Transverse colon (tissue), 4 donors: ENCODE data around the gene PBX1. TPM values are rescaled to one million over a fixed set of nuclear protein-coding genes. Genes with fewer than 3 reads are reported as not detected.

Source experiments
- DNase-seq: peaks from one replicate; pipeline ENCODE4 v3.0.0-alpha.2; 2019
- H3K27ac ChIP-seq, 4 donors: fragments of 200-600 bp; sonication (generic); 2 replicates each; pipeline ENCODE4 v1.5.1; 2016 to 2018; ENCODE audit warnings: inconsistent platforms in 4 of 4
- H3K27me3 ChIP-seq: fragments of 200-600 bp; sonication (generic); 2 replicates; pipeline ENCODE4 v1.5.1; 2017; ENCODE audit warnings: inconsistent platforms
- H3K36me3 ChIP-seq, 4 donors: fragments of 200-600 bp; sonication (generic); 2 replicates each; pipeline ENCODE4 v1.5.1; 2017 to 2019; ENCODE audit warnings: inconsistent platforms in 4 of 4
- H3K4me1 ChIP-seq, 4 donors: fragments of 200-600 bp; sonication (generic); 2 replicates each; pipeline ENCODE4 v1.5.1; 2017 to 2020; ENCODE audit warnings: inconsistent platforms in 4 of 4
- H3K4me3 ChIP-seq, 4 donors: fragments of 200-600 bp; sonication (generic); 1 replicate in 1 of 4; 2 replicates in 3 of 4; pipeline versions ENCODE4 v1.5.1 to v1.6.1; 2017 to 2019; ENCODE audit warnings: inconsistent platforms in 4 of 4
- H3K9me3 ChIP-seq, 2 donors: fragments of 200-600 bp; sonication (generic); 2 replicates each; pipeline ENCODE4 v1.5.1; 2017 to 2019; ENCODE audit warnings: inconsistent platforms in 2 of 2
- EP300 ChIP-seq: sonication (generic); formaldehyde crosslinking; IDR thresholded peaks from one replicate; pipeline ENCODE4 v1.6.1; 2017; ENCODE audit warnings: antibody characterized with exemption, low read depth
- POLR2A ChIP-seq: fragments of 450-650 bp; IDR thresholded peaks from one replicate; pipeline ENCODE4 v1.6.1; 2016; ENCODE audit warnings: antibody characterized with exemption, mild to moderate bottlenecking, moderate library complexity
- POLR2AphosphoS5 ChIP-seq, 3 donors: sonication (generic); formaldehyde crosslinking; IDR thresholded peaks; one replicate each; pipeline ENCODE4 v1.6.1; 2016; ENCODE audit warnings: antibody characterized with exemption in 3 of 3
- WGBS, 2 donors: methylation state at CpG; one replicate each; pipeline ENCODE4 v1.1.5; 2018; ENCODE audit warnings: low coverage in 1 of 2; 5-methylcytosine and 5-hydroxymethylcytosine counted together
- in situ Hi-C, 4 donors: fragments of 200-750 bp; cut with MboI; loops; one replicate each; pipeline versions ENCODE4 v1.15.0 to v1.15.1; 2017; ENCODE audit warnings: low sequenced_read_pairs in 3 of 4, low pct_ligation_motif_present in 1 of 4, low pct_unique_long_range_greater_than_20kb in 1 of 4
- intact Hi-C: fragments of 100-400 bp; cut with DNase I; formaldehyde crosslinking; loops from one replicate; pipeline ENCODE4 v1.15.1; 2023; ENCODE audit warnings: low total_unique reads
- total RNA-seq, 4 donors: library from RNA; depleted of rRNA; stranded (reverse); fragments of >200 nt; gene quantifications; one replicate each; pipeline ENCODE4 v1.1.0, GENCODE V29; 2016
- TF ChIP-seq, protein P1 (sequence below), 5 experiments: fragments of 200-600 bp in 3 of 5; fragments of 450-650 bp in 2 of 5; sonication (generic) in 3 of 5; IDR thresholded peaks; 1 replicate in 2 of 5; 2 replicates in 3 of 5; pipeline ENCODE4 v1.5.1; 2016 to 2017; ENCODE audit warnings: antibody characterized with exemption in 5 of 5, inconsistent platforms in 3 of 5, mild to moderate bottlenecking in 2 of 5, moderate library complexity in 1 of 5

PBX1 gene
- total RNA-seq, 4 donors from 2014 or later, result 46.8 to 77.2 (median 50.7) TPM

DNA sequence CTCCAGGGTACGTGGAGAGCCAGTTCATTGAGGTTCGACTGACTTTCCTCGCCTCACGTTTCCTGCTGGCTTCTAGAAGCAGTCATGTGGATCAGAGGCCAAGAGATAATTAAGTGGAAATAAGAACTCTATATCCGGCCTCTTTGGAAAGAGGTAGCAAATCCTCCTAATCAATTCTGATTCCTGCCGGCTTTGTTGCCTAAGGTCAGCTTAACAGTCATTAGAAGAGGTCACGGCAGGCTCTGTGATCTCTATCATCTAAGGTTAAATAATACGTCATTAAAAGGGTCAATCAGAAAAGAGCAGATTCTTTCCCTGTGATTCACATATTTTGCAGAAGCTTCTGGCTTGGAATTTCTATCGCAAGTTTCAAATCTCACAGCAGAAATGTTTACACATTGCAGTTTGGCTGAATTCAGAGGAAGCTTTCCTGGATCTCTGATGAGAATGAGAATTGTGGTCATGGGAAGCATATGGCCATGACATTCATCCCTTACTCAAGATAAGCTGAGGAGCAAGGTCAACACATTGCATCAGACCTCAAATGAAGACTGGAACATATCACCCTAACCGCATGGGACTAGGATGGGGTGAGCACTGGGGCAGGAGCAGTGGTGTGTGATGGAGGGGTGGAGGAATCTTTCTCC, 189.4 kb downstream of the PBX1 start:
- TF ChIP-seq POLR2AphosphoS5 (IDR thresholded peaks at IDR 0.05) (peak; percentile 37 to 73 (median 57)), EP300 (no peak)
- peaks cover 3 to 12% (median 8%) of the 10 kb centered on the region in 4 donors for H3K4me1 ChIP-seq
- in situ Hi-C loops, result no loop called here
- no peaks in the 10 kb centered on the region for H3K27me3 ChIP-seq
- no peaks in the 10 kb centered on the region for H3K36me3 ChIP-seq
- intact Hi-C loops, result no loop called here
- 64 to 83% methylated on average over 7 to 10 of the region's 10 CpGs for WGBS, 2 donors
- DNase-seq, result no peak
- H3K27ac ChIP-seq, result peak overlapping the region; percentile 52 to 76 (median 64)
- H3K4me3 ChIP-seq, result no peak overlapping the region
- no peaks in the 10 kb centered on the region for H3K9me3 ChIP-seq

DNA sequence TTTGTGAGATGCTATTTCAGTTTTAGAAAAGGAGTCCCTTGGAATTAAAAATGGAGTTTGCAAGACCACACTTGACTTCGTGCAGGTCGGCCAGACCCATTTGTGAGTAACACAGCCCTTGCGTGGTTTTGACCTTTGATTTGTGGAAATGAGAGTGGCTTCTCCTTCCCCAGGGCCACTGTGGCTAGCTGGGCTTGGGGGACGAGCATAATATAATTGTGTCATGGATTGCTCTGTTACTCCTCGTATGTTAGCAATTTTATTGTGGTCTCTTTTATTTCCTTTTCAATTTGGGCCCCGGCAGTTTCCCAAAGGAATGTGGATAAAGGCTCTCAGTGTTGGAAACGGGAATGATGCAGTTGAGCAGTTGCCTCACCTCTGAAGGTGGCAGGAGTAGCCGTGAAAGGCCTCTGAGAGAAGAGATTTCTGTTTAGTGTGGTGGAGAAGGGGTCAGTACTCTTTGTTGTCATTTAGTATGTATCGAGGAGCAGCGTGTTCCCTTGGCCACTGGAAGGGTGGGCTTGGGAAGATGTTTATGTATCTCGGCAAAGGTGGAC, 194.6 kb downstream of the PBX1 start:
- Histone ChIP-seq H3K27ac (peak overlapping the region; percentile 58 to 85 (median 72)), H3K36me3 (no peaks in the 10 kb centered on the region), H3K4me3 (no peak overlapping the region), H3K27me3 (no peaks in the 10 kb centered on the region), H3K4me1 (peaks cover 0 to 22% (median 7%) of the 10 kb centered on the region in 4 donors), H3K9me3 (no peaks in the 10 kb centered on the region)
- intact Hi-C loops (no loop called here), in situ Hi-C loops (no loop called here)
- WGBS, 2 donors, result 61 to 69% methylated on average over 7 to 11 of the region's 11 CpGs
- no peak for DNase-seq
- TF ChIP-seq, protein P1, sequence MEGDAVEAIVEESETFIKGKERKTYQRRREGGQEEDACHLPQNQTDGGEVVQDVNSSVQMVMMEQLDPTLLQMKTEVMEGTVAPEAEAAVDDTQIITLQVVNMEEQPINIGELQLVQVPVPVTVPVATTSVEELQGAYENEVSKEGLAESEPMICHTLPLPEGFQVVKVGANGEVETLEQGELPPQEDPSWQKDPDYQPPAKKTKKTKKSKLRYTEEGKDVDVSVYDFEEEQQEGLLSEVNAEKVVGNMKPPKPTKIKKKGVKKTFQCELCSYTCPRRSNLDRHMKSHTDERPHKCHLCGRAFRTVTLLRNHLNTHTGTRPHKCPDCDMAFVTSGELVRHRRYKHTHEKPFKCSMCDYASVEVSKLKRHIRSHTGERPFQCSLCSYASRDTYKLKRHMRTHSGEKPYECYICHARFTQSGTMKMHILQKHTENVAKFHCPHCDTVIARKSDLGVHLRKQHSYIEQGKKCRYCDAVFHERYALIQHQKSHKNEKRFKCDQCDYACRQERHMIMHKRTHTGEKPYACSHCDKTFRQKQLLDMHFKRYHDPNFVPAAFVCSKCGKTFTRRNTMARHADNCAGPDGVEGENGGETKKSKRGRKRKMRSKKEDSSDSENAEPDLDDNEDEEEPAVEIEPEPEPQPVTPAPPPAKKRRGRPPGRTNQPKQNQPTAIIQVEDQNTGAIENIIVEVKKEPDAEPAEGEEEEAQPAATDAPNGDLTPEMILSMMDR (IDR thresholded peaks at IDR 0.05), result no peak
- no peak for TF ChIP-seq EP300
- no peak for TF ChIP-seq POLR2AphosphoS5 (IDR thresholded peaks at IDR 0.05)
- no peak for TF ChIP-seq POLR2A

DNA sequence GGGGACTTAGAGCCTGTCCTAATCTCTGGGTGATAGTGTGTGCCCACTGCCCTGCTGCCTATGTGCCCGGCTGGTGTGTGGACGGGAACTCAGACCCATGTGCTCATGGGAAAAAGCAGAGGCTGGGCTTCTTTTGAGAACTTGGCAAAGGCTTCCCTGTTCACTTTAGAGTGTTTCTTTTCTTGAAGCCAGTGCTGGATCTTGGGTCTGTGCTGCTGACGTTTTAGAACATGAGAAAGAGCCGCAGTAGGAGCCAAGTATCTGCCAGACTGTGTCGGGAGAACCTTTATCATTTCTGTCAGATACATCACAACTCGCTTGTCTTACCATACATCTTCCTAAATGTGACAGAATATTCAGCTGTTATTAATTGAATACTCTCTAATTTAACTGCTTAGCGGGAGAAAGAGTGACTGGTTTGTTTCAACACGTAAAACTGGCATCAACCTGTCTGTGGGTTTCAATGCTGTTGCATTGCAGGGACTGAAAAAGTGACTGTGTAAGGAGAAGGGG, 195.2 kb downstream of the PBX1 start:
- Histone ChIP-seq H3K36me3 (no peaks in the 10 kb centered on the region), H3K27ac (peak overlapping the region; percentile 58 to 85 (median 72)), H3K27me3 (no peaks in the 10 kb centered on the region), H3K4me1 (peaks cover 0 to 22% (median 7%) of the 10 kb centered on the region in 4 donors), H3K9me3 (no peaks in the 10 kb centered on the region), H3K4me3 (no peak overlapping the region)
- intact Hi-C loops, result no loop called here
- WGBS, 2 donors, result 60 to 70% methylated on average over 6 to 8 of the region's 8 CpGs
- TF ChIP-seq POLR2AphosphoS5 (IDR thresholded peaks at IDR 0.05) (peak; percentile 31 to 73 (median 68)), POLR2A (no peak)
- no peak for DNase-seq
- in situ Hi-C loops, result no loop called here

DNA sequence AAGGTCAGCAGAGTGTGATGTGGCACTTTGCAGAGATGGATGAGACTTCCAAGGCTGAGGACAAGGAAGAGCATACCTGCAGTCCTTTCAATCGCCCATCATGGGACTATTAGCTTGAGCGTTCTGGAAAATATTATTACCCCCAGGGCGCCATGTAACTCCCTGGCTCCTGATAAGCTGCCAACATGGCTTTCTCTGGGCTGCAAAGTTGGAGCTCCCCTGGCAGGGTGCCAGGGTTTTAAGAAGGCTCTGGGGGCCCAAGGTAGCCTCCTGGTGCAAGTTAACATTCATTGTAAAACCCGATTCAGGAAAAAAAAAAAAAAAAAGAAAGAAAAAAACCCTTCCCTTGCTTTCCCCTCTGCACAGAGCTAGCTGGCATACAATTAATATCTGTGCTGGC, 196.7 kb downstream of the PBX1 start:
- Histone ChIP-seq H3K27ac (peak overlapping the region in 2 of 4 donors; percentile 14 to 85), H3K27me3 (no peaks in the 10 kb centered on the region), H3K4me1 (peaks cover 9 to 32% (median 17%) of the 10 kb centered on the region in 4 donors), H3K9me3 (no peaks in the 10 kb centered on the region), H3K4me3 (no peak overlapping the region), H3K36me3 (no peaks in the 10 kb centered on the region)
- WGBS, 2 donors, result 81 to 93% methylated on average over 2 to 4 of the region's 4 CpGs
- TF ChIP-seq POLR2AphosphoS5 (IDR thresholded peaks at IDR 0.05) (no peak), EP300 (no peak), POLR2A (no peak)
- TF ChIP-seq, protein P1 (IDR thresholded peaks at IDR 0.05), result no peak
- in situ Hi-C loops, result no loop called here
- DNase-seq, result no peak
- intact Hi-C loops, result no loop called here

DNA sequence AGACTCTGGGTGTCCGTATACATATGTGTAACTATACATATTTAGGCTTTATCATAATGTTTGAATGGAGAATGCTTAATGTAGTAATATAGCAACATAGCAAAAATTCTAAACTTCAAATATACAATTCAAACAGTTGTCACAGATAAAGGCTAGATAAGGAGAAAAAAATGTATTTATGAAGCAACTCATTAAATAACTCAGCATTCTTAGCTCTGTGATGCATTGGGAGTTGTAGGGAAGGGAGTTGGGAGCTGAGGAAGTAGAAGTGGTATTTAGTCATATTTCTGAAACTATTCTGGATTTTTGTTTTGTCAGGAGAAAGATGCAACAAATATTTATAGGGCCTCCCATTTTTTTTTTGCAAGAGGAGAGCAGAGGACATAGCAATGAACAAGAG, 197.8 kb downstream of the PBX1 start:
- 87 to 100% methylated on average over 1 of the region's 1 CpG for WGBS, 2 donors
- no peak overlapping the region for H3K27ac ChIP-seq
- intact Hi-C loops (no loop called here), in situ Hi-C loops (no loop called here)
- H3K9me3 ChIP-seq, result no peaks in the 10 kb centered on the region
- no peak overlapping the region for H3K4me3 ChIP-seq
- TF ChIP-seq POLR2A (no peak), EP300 (no peak), POLR2AphosphoS5 (IDR thresholded peaks at IDR 0.05) (no peak)
- TF ChIP-seq, protein P1 (IDR thresholded peaks at IDR 0.05), result no peak
- no peaks in the 10 kb centered on the region for H3K36me3 ChIP-seq
- DNase-seq, result no peak
- H3K27me3 ChIP-seq, result no peaks in the 10 kb centered on the region
- H3K4me1 ChIP-seq, result peaks cover 9 to 34% (median 16%) of the 10 kb centered on the region in 4 donors
